ENCODE results near the gene STX8. TPM values are rescaled to one million over a fixed set of nuclear protein-coding genes. Genes with fewer than 3 reads are reported as not detected.

STX8 gene
- total RNA-seq, 1 donor from 2014 or later, result 57.8 TPM

GRCh38 chr17:9529033-9529700 is 46.5 kb downstream of the STX8 start:
- ATAC-seq (no peak), DNase-seq (no peak)
- no peaks in the 10 kb centered on the region for H3K9me3 ChIP-seq
- no peaks in the 10 kb centered on the region for H3K4me1 ChIP-seq
- H3K27ac ChIP-seq, result no peak overlapping the region
- intact Hi-C loops (cut with DNase I), result no loop called here
- H3K36me3 ChIP-seq, result no peaks in the 10 kb centered on the region
- no peak overlapping the region for H3K4me3 ChIP-seq
- peak; percentile 17 for TF ChIP-seq CTCF (IDR thresholded peaks at IDR 0.05)
- H3K27me3 ChIP-seq (ENCODE audit: low read depth), result no peaks in the 10 kb centered on the region

DNA sequence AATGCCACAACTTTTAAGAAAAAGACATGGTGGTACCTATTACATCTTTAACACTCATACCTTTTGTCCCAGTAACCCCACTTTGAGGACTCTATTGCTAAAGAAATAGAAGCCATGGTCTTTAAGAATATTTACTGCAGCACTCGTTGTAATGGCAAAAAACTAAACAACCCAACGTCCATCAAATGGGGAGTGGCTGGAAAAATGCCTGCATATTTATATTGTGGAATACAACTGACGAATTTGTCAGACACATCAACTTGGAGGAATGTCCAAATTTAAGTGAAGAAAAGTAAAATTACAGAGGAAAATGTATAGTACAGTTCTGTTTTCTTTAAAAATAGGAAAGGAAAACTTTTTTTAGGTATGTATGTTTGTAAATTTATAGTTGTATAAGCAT is 47.8 kb downstream of the STX8 start:
- ATAC-seq, result no peak
- DNase-seq, result no peak
- intact Hi-C loops (cut with DNase I), result no loop called here
- H3K9me3 ChIP-seq, result no peaks in the 10 kb centered on the region
- H3K36me3 ChIP-seq, result no peaks in the 10 kb centered on the region
- no peaks in the 10 kb centered on the region for H3K4me1 ChIP-seq
- H3K27ac ChIP-seq, result no peak overlapping the region
- no peak overlapping the region for H3K4me3 ChIP-seq
- no peaks in the 10 kb centered on the region for H3K27me3 ChIP-seq (ENCODE audit: low read depth)
- TF ChIP-seq CTCF (IDR thresholded peaks at IDR 0.05), result no peak

- peak; percentile 32 for TF ChIP-seq CTCF (IDR thresholded peaks at IDR 0.05)
- DNase-seq (no peak), ATAC-seq (peak in 1 of 2 donors; percentile 63)
- intact Hi-C loops (cut with DNase I), result no loop called here
- H3K4me3 ChIP-seq, result no peak overlapping the region
- no peaks in the 10 kb centered on the region for H3K27me3 ChIP-seq (ENCODE audit: low read depth)
- H3K36me3 ChIP-seq, result no peaks in the 10 kb centered on the region
- H3K9me3 ChIP-seq, result no peaks in the 10 kb centered on the region
- H3K27ac ChIP-seq, result no peak overlapping the region
- H3K4me1 ChIP-seq, result peaks cover 5% of the 10 kb centered on the region
Observed at GRCh38 chr17:9522074-9522473, 53.5 kb downstream of the STX8 start.

DNA sequence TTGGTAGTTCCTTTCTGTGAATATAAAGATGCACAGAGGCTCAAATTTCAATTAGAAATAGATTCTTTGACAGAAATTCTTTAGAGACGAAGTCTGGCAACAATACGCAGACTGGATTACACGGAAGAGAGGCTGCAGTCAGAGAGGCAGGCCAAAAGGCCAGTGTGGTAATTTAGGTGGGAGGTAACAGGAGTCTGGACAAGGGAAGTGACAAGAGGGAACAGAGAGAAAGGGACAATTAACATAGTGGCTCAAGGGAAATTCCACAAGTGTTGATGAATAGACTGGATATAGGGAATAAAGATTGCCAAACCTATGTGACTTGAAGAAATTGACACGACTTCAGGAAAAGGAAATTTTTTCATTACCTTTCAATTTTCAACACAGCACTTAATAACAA is 54.6 kb downstream of the STX8 start:
- DNase-seq (no peak), ATAC-seq (peak in 1 of 2 donors; percentile 56)
- no peak for TF ChIP-seq CTCF (IDR thresholded peaks at IDR 0.05)
- no peaks in the 10 kb centered on the region for H3K36me3 ChIP-seq
- no peaks in the 10 kb centered on the region for H3K9me3 ChIP-seq
- H3K4me1 ChIP-seq, result peaks cover 5% of the 10 kb centered on the region
- intact Hi-C loops (cut with DNase I), result no loop called here
- no peaks in the 10 kb centered on the region for H3K27me3 ChIP-seq (ENCODE audit: low read depth)
- no peak overlapping the region for H3K27ac ChIP-seq
- H3K4me3 ChIP-seq, result no peak overlapping the region

DNA sequence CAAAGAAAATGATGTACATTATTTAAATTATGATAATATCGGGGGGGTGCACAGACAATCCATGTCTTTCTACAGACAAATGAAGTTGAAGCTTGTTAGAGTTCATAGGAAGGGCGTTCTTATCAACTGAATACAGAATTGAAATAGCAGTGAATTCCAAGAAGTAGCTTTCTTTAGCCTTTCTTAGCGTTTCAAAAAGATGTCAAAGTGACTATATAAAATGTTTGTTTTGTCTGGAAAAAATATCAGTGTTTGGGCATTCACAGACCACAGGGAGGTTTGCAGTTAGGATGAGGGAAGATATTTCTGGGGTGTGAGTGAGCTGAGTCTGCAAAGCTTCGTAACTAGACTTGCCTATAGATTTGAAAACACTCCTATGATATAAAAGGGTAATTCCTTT is 55.0 kb downstream of the STX8 start:
- Histone ChIP-seq H3K4me3 (no peak overlapping the region), H3K27ac (no peak overlapping the region), H3K9me3 (no peaks in the 10 kb centered on the region), H3K27me3 (ENCODE audit: low read depth) (no peaks in the 10 kb centered on the region), H3K4me1 (peaks cover 5% of the 10 kb centered on the region), H3K36me3 (no peaks in the 10 kb centered on the region)
- ATAC-seq (no peak), DNase-seq (no peak)
- intact Hi-C loops (cut with DNase I), result no loop called here
- no peak for TF ChIP-seq CTCF (IDR thresholded peaks at IDR 0.05)

Measured in lower lobe of right lung (tissue), 2 donors.